ENCODE results near the gene LYPD4.
A peak's percentile ranks its signal among the peaks of the same experiment; 100 is the strongest.

LYPD4 gene

GRCh38 chr19:41872775-41873647 is 28.5 kb upstream of the LYPD4 start:
- peak; percentile 64 for DNase-seq

GRCh38 chr19:41872384-41872774 is 27.9 kb upstream of the LYPD4 start:
- no peak for DNase-seq

DNA sequence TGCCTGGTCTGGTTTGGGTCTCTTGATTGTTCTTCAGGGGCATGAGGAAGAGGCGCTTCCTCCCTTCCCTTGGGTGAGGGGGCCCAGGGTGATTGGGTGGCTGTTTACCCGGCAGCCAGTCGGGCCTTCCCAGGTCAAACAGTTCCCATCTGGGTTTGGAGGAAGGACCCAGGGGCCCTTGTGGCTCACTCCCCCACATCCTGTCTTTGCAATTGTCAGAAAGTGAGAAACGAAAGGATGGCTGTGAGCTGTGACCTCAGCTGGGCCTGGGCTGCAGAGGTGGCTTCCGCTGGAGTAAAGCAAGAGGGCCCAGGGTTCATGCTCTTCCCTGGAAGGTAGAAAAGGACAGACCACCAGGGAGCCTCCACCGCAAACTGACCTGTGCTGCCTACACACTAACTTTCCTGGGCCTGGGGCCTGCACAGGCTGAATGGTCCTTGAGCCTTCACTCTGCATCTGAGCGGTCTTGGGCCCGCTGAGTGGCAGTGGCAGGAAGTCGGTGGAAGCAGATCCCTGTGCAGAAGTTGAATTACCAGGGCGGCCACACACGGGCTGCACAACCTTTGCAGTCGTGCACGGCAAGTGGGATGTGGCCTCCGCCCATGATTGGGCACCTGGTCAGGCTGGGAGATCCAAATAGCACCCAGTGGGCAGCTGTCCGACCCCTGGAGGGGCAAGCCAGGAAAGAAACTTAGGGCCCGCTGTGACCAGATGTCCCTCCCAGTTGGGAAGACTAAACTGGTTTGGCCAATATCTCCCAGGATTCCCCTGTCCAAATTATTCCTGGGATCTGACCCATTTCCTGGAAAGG is 27.3 kb upstream of the LYPD4 start:
- no peak for DNase-seq

DNA sequence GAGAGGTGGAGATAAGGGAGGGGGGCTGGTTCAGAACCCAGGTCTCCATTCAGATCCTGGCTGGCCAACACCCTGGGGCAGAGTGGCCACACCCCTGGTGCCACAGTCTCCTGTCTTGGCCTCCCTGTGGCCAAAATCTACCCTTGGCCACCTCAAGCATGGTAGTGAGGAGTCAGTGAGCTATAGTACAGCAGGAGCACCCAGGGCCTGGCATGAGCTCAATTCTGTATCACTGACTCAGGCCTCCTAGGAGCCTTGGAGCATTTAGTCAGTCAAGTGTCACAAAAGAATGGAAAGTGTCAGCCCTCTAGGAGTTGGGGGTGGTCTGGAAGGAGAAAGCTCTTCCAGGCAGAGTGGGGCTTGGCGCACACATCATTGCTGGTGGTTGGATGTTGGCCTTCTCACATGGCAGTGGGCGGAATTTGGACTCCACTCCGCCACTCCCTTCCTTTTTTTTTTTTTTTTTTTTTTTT is 26.0 kb upstream of the LYPD4 start:
- DNase-seq = peak; percentile 48

DNA sequence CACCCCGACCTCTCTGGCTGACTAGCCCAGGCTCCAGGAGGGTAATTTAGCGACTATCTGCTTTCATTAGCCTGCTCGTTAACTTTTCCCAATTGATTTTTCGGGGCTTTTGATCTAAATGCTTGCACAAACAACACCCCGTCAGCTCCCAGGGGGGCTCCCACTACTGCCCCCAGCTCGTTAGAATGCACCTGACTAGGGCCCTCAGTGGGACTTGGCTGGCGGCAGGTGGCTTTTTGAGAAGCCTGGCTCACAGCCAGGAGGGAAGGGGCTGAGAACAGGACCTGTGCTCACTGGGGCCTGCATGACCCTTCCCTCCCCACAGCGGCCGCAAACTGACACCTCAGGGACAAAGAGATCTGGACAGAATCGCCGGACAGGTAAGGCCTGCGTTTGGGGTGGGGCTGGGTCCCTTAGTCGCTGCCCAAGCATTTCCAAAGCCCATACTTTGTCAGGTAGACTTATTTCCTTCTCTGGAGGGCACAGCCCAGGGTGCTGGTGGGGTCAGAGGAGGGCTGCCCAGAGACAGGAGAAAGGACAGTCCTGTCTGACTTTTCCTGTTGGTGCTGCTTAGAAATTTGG is 25.0 kb upstream of the LYPD4 start:
- no peak for DNase-seq

DNA sequence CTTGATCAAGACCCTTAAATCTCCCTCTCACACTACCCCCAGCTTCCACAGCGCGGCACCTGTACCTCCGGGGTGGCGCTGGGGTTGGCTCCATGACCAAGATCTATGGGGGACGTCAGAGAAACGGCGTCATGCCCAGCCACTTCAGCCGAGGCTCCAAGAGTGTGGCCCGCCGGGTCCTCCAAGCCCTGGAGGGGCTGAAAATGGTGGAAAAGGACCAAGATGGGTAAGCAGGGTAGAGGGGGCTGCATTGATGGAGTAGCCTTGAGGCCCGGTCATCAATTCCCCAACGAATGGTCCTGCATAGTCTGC is 24.5 kb upstream of the LYPD4 start:
- no peak for DNase-seq

DNA sequence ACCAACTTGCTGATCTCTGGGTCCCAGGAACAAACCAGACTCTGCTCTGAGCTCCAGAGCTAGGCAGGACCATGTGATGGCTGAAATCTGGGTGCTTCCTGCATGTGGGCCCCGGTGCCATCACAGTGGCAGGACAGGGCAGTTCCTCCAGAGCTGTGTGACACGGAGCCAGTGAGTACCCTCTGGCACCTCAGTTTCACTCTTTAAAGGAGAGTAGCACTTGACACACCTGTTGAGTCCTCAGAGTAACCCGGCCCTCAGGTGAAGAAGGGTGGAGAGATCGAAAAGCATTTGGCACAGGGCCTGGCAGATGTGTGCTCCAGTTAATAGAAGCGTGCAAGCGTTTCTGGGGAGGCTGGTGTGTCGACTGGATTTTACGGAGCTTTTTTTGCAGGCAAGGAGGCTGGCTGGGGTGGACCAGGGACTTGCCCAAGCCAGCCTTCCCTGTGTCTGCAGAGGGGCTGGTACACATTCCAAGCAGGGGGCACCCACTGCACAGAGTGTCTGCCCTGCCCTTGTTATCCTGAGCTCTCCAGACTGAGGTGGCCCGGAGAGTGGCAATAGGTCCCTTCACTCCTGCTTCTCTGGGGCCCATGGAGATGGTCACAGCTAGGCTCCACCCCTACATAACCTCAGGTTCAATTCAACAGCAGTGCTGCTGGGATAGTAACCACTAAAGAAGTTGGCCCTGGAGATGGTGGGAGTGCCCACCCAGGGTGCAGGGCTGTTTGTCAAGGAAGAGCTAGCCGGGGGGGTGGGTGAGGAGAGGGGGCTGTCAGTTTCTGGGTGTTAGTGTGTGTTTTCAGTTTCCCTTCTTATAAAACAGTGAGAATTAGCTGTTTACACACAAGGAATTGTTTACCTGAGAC is 23.9 kb upstream of the LYPD4 start:
- DNase-seq = no peak

GRCh38 chr19:41866284-41866683 is 21.8 kb upstream of the LYPD4 start:
- DNase-seq = no peak

DNA sequence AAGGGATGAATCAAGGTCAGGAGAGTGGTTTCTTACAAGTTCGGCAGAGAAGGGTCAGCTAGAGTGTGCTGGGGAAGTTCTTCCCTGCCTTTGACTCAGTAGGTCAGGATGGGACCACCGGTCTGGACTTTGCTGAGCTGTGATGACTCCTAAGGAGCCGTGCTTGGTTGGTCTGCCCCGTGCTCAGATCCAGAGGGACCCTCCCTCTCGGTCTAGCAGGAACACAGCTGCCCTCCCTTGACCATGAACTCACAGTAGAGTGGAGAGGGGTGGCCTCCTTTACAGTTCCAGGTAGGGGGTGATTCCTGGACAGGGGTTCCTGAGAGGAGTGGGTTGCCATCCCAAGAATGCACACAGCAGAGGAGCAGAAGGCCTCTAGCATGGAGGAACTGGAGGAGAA is 19.9 kb upstream of the LYPD4 start:
- DNase-seq = no peak

GRCh38 chr19:41863209-41863931 is 18.9 kb upstream of the LYPD4 start:
- DNase-seq = no peak

DNA sequence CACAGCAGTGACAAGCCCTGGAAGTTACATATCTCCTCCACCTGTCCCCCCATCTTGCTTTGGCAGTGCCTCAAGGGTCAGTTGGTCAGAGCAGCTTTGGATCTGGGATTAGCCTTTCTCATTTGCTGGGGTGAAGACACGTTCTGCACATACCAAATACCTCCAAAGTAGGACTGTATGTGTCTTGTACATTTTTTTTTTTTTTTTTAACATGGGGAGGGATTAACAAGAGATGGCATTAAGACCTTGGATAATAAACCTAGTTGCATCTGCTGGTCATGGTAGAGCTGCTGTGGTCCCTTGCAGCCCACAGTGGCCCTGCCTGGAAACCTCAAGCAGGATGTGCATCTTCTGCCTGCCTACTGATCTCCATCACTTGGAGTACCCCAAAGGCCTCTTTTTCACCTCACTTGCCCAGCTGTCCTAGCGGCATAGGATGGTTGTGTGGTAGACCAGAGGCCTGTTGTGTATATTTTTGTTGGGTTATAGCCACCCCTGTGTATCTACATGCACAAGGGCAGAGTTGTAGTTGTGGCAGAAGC is 18.0 kb upstream of the LYPD4 start:
- DNase-seq = no peak

GRCh38 chr19:41861846-41862245 is 17.4 kb upstream of the LYPD4 start:
- DNase-seq = no peak

DNA sequence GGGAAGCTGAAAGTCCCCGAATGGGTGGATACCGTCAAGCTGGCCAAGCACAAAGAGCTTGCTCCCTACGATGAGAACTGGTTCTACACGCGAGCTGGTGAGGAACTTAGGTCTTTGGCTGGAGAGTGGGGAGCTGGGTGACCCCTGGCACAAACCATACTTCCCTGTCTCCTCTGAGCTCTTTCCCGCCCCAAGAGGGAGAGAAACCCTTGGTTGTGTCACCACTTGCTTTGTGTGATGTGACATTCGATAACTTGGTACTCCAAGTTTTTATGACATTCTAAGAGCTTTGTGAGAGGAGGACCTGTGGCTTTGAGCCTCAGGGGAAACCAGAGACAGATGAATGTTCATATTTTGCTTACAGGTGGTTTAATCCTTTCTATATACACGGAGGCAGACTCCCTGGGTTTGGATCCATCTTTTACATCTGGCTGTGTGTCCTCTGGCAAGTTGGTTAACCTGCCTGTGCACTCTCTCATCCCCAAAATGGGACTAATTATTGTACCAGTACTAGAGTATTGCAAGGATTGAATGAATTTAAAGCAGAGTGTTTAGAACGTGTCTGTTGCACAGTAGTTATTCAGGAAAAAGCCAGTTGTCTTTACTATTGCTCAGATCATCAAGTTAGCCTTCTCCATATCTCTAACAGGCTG is 16.8 kb upstream of the LYPD4 start:
- DNase-seq = no peak

GRCh38 chr19:41860419-41861115 is 16.1 kb upstream of the LYPD4 start:
- DNase-seq = no peak

DNA sequence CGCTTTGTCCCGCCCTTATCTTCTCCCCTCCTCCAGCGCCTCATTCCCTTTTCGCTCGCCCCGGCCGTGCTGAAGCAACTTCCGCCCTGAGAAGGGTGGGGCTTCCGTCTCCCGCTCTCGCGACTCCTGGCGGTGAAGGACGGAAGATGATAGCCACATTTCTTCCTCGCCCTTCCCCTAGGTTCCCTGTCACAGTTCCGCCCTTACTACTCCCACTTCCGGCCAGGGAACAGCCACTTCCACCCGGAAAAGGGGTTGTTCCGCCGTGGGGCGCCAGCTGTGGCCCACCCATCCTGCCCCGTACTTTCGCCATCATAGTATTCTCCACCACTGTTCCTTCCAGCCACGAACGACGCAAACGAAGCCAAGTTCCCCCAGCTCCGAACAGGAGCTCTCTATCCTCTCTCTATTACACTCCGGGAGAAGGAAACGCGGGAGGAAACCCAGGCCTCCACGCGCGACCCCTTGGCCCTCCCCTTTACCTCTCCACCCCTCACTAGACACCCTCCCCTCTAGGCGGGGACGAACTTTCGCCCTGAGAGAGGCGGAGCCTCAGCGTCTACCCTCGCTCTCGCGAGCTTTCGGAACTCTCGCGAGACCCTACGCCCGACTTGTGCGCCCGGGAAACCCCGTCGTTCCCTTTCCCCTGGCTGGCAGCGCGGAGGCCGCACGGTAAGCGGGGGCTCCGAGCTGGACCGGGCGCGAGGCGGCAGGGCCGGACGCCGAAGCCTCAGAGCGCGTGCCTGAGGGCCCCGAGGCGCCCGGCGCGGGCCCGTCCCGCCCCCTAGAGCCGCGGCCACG is 15.3 kb upstream of the LYPD4 start, which contains the start of gene RPS19:
RPS19 (plus strand) TSS at position 638 of the 801 bp plus-strand sequence. CDS start 520 bp downstream, outside the sequence.
- peak; percentile 97 for DNase-seq

GRCh38 chr19:41859213-41859617 is 14.7 kb upstream of the LYPD4 start:
- DNase-seq = no peak

DNA sequence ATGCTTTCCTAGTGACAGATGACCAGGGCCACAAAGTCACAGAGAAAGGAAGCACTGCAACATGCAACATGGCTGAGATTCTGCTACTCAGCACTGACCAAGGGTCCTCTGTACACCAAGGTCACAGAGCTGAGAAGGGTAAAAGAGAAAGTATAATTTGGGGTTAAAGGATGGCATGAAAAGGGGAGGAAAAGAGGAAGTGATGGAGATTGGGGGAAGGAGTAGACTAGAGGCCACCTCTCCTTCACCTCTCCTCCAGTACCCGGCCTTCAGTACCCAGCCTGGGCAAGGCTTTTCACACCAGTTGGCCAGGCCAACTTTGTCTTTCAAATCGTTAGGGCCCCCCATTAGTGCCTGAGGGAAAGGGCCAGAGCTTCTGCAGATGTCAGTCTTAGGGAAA is 9.3 kb upstream of the LYPD4 start:
- DNase-seq = no peak

GRCh38 chr19:41853344-41853743 is 8.9 kb upstream of the LYPD4 start:
- no peak for DNase-seq

GRCh38 chr19:41851456-41851855 is 7.0 kb upstream of the LYPD4 start:
- no peak for DNase-seq

DNA sequence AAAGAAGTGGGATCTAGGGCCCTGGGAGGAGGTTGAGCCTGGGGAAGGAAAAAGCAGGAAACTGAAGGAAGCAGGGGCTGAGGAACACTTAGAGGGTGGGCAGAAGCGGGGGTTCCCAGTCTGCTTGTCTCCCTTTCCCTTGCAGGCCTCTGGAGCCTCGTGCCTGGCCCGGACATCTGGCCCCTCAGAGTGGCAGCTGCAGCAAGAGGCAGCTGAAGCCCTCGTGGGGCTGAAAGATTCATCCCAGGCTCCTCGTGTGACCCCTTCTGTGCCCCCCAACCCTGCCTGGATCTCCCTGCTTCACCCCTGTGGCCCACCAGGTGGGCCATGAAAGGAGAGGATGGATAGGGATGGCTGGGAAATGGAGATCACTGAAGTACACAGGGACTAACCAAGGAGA is 5.9 kb upstream of the LYPD4 start:
- DNase-seq = no peak

Measured in NCI-H226 (cell line).